AG10803 (cell line): ENCODE results near the gene NTRK2.

Experiments used
- DNase-seq: peaks from one replicate; pipeline ENCODE4 v3.0.0; 2010; ENCODE audit warnings: low read depth
- H3K4me3 ChIP-seq: 2 replicates; pipeline ENCODE4 v1.5.1; 2011; ENCODE audit warnings: mild to moderate bottlenecking, low read length, control low read depth
- TF ChIP-seq, protein P1 (sequence below): conservative IDR thresholded peaks from 2 replicates; pipeline ENCODE4 v1.5.1; 2011; ENCODE audit warnings: mild to moderate bottlenecking, low read length, control low read depth, inconsistent platforms

Gene NTRK2

DNA sequence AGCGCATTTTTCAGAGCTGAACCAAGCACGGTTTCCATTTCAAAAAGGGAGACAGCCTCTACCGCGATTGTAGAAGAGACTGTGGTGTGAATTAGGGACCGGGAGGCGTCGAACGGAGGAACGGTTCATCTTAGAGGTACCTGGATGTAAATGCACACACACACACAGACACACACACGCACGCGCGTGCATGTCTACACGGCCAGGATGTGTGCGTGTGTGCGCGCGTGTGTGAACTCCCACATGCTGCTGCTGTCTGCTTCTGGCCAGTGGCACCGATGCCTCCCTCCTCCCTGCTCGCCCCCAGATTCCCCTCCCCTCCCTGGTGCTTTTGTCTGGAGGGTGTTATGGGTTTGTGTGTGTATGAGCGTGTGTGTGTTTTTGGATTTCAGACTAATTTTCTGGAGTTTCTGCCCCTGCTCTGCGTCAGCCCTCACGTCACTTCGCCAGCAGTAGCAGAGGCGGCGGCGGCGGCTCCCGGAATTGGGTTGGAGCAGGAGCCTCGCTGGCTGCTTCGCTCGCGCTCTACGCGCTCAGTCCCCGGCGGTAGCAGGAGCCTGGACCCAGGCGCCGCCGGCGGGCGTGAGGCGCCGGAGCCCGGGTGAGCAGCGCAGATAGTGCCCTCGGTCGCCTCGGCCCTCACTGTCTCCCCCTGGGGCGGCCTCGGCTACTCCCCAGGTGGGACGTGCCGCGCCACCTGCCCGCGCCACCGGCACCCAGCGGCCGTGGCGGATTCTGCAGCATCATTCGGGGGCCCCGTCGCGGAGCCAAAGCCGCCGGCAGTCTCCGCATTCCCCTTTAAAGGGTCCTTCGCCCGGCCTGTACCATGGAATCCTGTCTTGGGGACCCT, at the start of gene NTRK2:
NTRK2 (plus strand) TSS at position 442 of the 850 bp plus-strand sequence. CDS start 1,020 bp downstream, outside the sequence.
- TF ChIP-seq, protein P1, sequence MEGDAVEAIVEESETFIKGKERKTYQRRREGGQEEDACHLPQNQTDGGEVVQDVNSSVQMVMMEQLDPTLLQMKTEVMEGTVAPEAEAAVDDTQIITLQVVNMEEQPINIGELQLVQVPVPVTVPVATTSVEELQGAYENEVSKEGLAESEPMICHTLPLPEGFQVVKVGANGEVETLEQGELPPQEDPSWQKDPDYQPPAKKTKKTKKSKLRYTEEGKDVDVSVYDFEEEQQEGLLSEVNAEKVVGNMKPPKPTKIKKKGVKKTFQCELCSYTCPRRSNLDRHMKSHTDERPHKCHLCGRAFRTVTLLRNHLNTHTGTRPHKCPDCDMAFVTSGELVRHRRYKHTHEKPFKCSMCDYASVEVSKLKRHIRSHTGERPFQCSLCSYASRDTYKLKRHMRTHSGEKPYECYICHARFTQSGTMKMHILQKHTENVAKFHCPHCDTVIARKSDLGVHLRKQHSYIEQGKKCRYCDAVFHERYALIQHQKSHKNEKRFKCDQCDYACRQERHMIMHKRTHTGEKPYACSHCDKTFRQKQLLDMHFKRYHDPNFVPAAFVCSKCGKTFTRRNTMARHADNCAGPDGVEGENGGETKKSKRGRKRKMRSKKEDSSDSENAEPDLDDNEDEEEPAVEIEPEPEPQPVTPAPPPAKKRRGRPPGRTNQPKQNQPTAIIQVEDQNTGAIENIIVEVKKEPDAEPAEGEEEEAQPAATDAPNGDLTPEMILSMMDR = no peak
- DNase-seq = no peak
- peak within 1 kb of the TSS; percentile 49 for H3K4me3 ChIP-seq

DNA sequence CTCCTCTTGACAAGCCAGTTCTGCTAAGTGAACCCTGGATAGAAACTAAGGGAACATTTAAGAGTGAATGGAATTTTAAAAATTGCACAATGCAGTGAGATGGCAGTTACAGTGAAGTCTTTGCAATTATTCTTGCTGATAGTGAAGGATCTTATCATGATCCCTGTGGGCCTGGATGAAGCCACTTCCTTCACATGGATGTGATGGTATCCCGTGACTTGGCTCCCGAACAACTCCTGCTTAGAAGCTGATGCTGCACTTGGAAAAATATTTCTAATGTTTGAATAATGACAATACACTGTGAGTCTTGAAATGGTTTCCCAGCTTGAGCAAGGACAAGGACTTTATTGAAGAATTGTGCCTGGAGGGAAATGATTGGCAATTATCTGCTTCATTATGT, 49.2 kb upstream of the NTRK2 start:
- no peak for DNase-seq
- TF ChIP-seq, protein P1 = no peak
- no peak overlapping the region for H3K4me3 ChIP-seq

DNA sequence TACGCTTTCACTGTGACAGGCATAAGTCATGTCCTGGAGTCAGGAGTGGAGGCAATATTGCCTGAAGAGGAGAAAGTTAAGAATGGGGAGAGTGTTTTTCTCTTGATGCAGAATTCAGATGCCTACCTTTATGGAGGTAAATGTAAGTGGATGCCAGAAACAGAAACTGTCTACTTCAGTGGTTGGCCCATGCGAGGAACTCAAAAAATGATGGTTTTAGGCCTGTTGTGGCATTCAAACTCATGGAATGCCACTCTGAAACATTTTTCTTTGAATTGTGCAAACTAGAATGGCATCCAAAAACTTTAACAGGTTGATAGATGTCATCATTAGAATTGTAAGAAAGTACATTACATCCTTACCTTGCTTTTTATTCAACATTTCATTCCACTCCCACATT, 47.7 kb upstream of the NTRK2 start:
- TF ChIP-seq, protein P1 = no peak
- no peak overlapping the region for H3K4me3 ChIP-seq
- DNase-seq = no peak

DNA sequence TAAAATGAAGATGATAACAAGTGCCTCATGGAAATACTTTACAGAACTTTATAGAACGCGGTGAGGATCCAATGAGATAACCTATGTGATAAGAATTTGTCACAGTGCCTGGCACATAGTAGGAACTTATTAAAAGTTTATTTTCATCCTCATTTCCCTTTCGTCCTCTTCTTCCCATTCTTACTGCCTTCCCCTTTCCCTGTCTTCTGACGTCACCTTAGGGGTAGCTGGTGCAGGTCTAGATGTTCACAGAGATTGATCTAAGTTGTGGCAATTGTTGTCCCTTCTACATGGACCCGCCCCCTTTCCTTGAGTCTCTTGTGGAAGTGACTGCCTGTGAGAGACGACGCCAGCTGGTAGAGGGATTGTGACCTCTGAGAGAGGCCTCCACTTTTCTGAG, 46.5 kb upstream of the NTRK2 start:
- no peak overlapping the region for H3K4me3 ChIP-seq
- TF ChIP-seq, protein P1 = no peak
- no peak for DNase-seq

DNA sequence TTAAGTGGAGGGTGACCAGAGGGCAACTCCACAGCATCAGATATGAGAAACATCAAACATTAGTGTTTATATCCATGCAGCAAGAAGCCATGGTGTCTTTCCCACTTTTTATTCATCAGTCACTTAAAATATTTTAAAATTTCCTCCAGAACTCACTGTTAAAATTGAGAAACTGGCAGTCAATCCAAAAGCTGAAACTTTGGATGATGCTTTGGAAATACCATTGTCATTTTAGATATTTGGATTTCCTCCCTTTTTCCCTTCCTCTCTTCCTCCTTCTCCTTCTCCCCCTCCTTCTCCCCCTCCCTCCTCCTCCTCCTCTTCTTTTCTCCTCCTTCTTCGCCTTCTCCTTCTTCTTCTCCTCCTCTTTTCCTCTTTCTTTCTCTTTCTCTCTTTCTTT, 33.1 kb upstream of the NTRK2 start:
- TF ChIP-seq, protein P1 = no peak
- H3K4me3 ChIP-seq = no peak overlapping the region
- DNase-seq = no peak

DNA sequence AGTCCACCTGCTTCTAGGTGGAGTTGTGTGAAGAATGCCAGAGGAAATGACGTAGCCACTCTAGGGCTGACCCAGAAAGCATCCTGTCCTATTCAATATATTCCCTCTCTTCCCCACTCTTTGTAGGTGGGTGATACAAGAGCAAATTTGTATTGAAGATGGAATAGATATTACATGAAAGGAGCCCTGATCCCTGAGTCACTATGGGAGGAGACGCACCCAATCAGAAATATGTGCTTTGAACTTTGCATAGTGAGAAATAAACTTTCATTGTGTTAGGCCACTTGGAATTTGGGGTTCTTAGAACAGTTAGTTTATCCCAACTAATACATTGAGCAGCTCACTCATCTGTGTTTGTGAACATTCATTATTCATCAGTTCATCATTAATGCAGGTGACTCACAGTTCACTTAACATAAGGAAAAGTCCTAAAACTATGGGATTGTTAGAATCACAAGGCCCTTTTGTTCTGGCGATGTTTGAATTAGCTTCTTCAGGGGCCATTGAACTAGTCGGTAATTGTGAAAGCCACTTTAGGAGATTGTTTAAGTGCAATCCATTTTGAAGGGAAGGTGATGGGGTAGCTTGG, 26.9 kb upstream of the NTRK2 start:
- no peak for DNase-seq
- H3K4me3 ChIP-seq = no peak overlapping the region
- TF ChIP-seq, protein P1 = no peak

DNA sequence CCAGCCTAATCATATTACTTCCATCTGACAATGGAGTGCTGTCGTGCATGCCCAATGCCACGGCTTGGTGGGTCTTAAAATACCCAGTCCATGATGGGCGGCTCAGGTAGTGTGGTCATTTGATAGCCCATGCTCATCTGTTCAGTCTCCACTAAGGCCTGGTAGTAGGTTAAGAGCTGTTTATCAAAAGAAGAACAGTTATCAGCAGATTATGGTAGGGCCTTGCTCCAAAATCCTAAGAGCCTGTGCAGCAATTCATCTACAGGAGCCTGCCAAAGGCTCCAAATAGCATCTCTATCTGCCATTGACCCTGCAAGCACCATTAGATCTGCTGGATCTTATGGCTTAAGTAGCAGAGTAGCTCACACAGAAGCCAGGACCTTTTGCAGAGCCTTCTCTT, 21.8 kb upstream of the NTRK2 start:
- TF ChIP-seq, protein P1 = no peak
- no peak for DNase-seq
- H3K4me3 ChIP-seq = no peak overlapping the region
